ENCODE measurements around the gene EXOC3. TPM values are rescaled to one million over a fixed set of nuclear protein-coding genes. Genes with fewer than 3 reads are reported as not detected.

Gene EXOC3
- total and polyA plus RNA-seq, 2 of the 4 experiments (the other 2 are of a cell fraction): 35.1 to 47.5 TPM

- H2BK20ac ChIP-seq (ENCODE audit: low read depth, low read length): peak overlapping the region; percentile 63
- H3K56ac ChIP-seq (ENCODE audit: extremely low read depth, insufficient read depth, low read length): no peak overlapping the region
- no peak overlapping the region for H2BK5ac ChIP-seq (ENCODE audit: low read depth, low read length, poor library complexity, severe bottlenecking)
- in situ Hi-C loops (cut with MboI; ENCODE audit: low sequenced_read_pairs): no loop called here
- BruUV-seq (replicated peaks): no TSS peak
- peak overlapping the region; percentile 60 for H4K91ac ChIP-seq (ENCODE audit: insufficient read depth, low read depth, low read length)
- peak overlapping the region; percentile 19 to 58; a peak in 1 of 4 replicates for H4K8ac ChIP-seq (ENCODE audit: low read depth in 2 of 2, low read length in 2 of 2)
- intact Hi-C loops (cut with micrococcal nuclease): no loop called here
- H2BK15ac ChIP-seq (ENCODE audit: low read depth, low read length): no peak overlapping the region; the same call in 2 of the 3 replicates
- no peak overlapping the region for H2AK9ac ChIP-seq (replicated peaks; ENCODE audit: low read depth, low read length, poor library complexity)
- H3K18ac ChIP-seq (ENCODE audit: low read depth, low read length): no peak overlapping the region
- peaks cover 22% of the 10 kb centered on the region for H3K36me3 ChIP-seq (ENCODE audit: control insufficient read depth, insufficient read depth, low read length)
- ChIA-PET CTCF (no interaction called here), POLR2A (ENCODE audit: unreplicated experiment) (no interaction called here)
- H3K9me3 ChIP-seq (ENCODE audit: control insufficient read depth, insufficient read depth, low read length): no peaks in the 10 kb centered on the region
- 97% methylated on average over 9 of the region's 11 CpGs; no CpG with 5 or more reads in 1 of the 2 experiments for WGBS, 2 experiments (ENCODE audit: extremely low coverage in 2 of 2, insufficient read length in 1 of 2)
- H2AFZ ChIP-seq (replicated peaks; ENCODE audit: low read length, poor library complexity): no peak overlapping the region
- no peak overlapping the region for H3K27ac ChIP-seq (ENCODE audit: insufficient read depth, low read length)
- peaks cover 43 to 73% of the 10 kb centered on the region in 2 experiments for H3K79me1 ChIP-seq (ENCODE audit: low read depth in 1 of 2, low read length in 2 of 2)
- no peak overlapping the region for H3K9ac ChIP-seq (ENCODE audit: low read depth, low read length)
- H3K4me2 ChIP-seq (ENCODE audit: low read depth, low read length): no peak overlapping the region
- H3K23ac ChIP-seq (ENCODE audit: low read depth, low read length): no peak overlapping the region
- TF ChIP-seq BHLHE40 (IDR thresholded peaks at IDR 0.05; ENCODE audit: low read depth, low read length): no peak
- no peak for TF ChIP-seq CTCF (conservative IDR thresholded peaks at IDR 0.05; ENCODE audit: low read depth, low read length)
- no peak for TF ChIP-seq POLR2A (IDR thresholded peaks at IDR 0.05; ENCODE audit: low read depth, low read length)
- no peak for TF ChIP-seq SMC3 (IDR thresholded peaks at IDR 0.05; ENCODE audit: low read depth, low read length)
- no peak for TF ChIP-seq CHD1 (IDR thresholded peaks at IDR 0.05; ENCODE audit: low read depth, low read length)
- no peak overlapping the region for H3K4me3 ChIP-seq (ENCODE audit: insufficient read depth, low read depth, low read length)
- H2BK120ac ChIP-seq (ENCODE audit: low read depth, low read length): peak overlapping the region; percentile 89
- dilution Hi-C loops (cut with HindIII; ENCODE audit: low sequenced_read_pairs, unreplicated experiment): no loop called here
- no peaks in the 10 kb centered on the region for H3K27me3 ChIP-seq (ENCODE audit: control insufficient read depth, insufficient read depth, low read length)
- H3K14ac ChIP-seq (replicated peaks; ENCODE audit: low read depth, low read length): no peak overlapping the region; the same call in 1 of the 2 replicates
- H4K20me1 ChIP-seq (ENCODE audit: insufficient read depth, low read length): no peaks in the 10 kb centered on the region; the same call in 1 of the 2 replicates
- ATAC-seq (ENCODE audit: low read depth) (no peak), DNase-seq (no peak)
- H3K4me1 ChIP-seq (ENCODE audit: control insufficient read depth, insufficient read depth, low read length): peaks cover 32% of the 10 kb centered on the region
- peaks cover 28% of the 10 kb centered on the region for H3K9me1 ChIP-seq (ENCODE audit: insufficient read depth, low read length)
- H4K5ac ChIP-seq (ENCODE audit: low read depth, low read length): no peak overlapping the region; the same call in 1 of the 2 replicates
- peak overlapping the region; percentile 88 for H3K4ac ChIP-seq (ENCODE audit: low read depth, low read length)
- H2AK5ac ChIP-seq (ENCODE audit: low read depth, low read length): peak overlapping the region; percentile 54; the same call in 1 of the 2 replicates
Measured at GRCh38 chr5:403995-404394, 39.0 kb upstream of the EXOC3 start.
